ENCODE results near the gene SLFN13.

DNA sequence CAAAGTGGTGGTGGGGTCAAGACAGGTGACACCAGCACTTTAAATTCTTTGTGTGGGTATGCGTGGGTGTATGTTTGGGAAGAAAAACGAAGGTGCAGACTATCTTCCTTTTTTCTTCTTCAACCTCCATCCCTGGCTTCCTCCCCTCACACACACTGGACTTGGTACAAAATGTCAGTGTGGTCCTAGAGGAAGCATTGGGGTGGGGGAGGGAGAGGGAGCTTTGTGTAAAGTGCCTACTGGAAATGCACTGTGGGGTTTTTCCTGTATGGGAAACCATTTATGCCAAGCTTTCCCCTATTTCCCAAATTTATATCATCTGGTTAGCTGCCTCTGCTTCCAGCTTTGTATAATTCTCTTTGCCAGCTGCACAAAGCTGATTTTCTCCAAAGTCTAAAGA is 44.5 kb upstream of the SLFN13 start:
- TF ChIP-seq POLR2AphosphoS5 (IDR thresholded peaks at IDR 0.05) (no peak), POLR2A (IDR thresholded peaks at IDR 0.05; ENCODE audit: low read depth) (no peak), EP300 (IDR thresholded peaks at IDR 0.05) (no peak)
- TF ChIP-seq, protein P1, sequence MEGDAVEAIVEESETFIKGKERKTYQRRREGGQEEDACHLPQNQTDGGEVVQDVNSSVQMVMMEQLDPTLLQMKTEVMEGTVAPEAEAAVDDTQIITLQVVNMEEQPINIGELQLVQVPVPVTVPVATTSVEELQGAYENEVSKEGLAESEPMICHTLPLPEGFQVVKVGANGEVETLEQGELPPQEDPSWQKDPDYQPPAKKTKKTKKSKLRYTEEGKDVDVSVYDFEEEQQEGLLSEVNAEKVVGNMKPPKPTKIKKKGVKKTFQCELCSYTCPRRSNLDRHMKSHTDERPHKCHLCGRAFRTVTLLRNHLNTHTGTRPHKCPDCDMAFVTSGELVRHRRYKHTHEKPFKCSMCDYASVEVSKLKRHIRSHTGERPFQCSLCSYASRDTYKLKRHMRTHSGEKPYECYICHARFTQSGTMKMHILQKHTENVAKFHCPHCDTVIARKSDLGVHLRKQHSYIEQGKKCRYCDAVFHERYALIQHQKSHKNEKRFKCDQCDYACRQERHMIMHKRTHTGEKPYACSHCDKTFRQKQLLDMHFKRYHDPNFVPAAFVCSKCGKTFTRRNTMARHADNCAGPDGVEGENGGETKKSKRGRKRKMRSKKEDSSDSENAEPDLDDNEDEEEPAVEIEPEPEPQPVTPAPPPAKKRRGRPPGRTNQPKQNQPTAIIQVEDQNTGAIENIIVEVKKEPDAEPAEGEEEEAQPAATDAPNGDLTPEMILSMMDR (IDR thresholded peaks at IDR 0.05) = no peak
